ENCODE results near the gene C19orf38.

- TF ChIP-seq POLR2AphosphoS5 (IDR thresholded peaks at IDR 0.05; ENCODE audit: low read depth, low read length) (no peak), FOXJ3 (CRISPR knock-in tag; IDR thresholded peaks at IDR 0.05) (no peak), MAX (IDR thresholded peaks at IDR 0.05; ENCODE audit: low read depth) (no peak), YY1 (IDR thresholded peaks at IDR 0.05; ENCODE audit: low read depth) (no peak), MXI1 (IDR thresholded peaks at IDR 0.05; ENCODE audit: low read depth, low read length) (no peak), RAD21 (IDR thresholded peaks at IDR 0.05; ENCODE audit: low read length) (peak; percentile 47), CTCF (IDR thresholded peaks at IDR 0.05) (peak; percentile 95), FOXM1 (IDR thresholded peaks at IDR 0.05; ENCODE audit: low read depth) (no peak), GATA2 (CRISPR knock-in tag; IDR thresholded peaks at IDR 0.05) (no peak)
Observed at GRCh38 chr19:10858204-10858828, 10.1 kb downstream of the C19orf38 start.
